HG02938 (cell line): ENCODE measurements around the gene YLPM1.

Source experiments
- ATAC-seq: cut with Tn5 transposase; IDR thresholded peaks from one replicate; pipeline ENCODE4 v1.9.1; 2021; ENCODE audit warnings: mild to moderate bottlenecking, moderate library complexity; ENCODE audit not compliant: unreplicated experiment

The YLPM1 gene

GRCh38 chr14:74785056-74785613 is 22.0 kb downstream of the YLPM1 start:
- ATAC-seq: no peak

- no peak for ATAC-seq
Observed at GRCh38 chr14:74786796-74787315, 23.7 kb downstream of the YLPM1 start.

DNA sequence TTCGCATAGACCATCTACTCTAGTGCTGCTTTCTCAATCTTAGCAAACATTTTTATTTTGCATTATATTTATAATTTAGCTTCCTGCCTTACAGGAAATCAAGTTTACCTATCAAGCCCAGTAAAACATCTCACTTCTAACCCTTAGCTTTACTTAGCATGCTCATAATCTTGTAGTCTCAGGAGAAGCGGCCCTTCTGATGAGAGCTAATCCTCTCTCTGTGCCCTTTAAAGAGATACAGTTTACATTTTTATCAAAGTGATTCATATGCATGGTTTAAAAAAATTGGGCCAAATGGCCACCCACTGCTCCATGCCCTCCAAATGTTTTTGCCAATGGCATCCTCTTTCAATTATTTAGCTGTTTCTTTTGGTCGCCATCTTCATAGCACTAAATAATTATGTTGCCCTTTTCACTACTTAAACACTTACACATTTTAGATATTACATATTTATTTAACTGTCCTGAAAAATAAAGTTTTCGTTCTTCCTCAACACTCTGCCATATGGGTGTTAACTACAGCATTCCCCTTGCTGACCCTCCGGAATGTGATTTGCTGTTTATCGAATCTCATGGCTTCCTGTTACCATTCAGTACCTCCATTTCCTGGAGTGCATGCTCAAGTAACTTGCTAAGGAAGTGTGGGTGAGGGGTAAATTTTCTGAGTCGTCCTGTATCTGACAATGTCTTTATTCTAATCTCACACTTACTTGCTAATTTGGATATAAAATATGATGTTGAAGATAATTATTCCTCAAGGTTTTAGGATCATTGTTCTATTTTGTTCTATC is 29.3 kb downstream of the YLPM1 start:
- no peak for ATAC-seq

- ATAC-seq: no peak
Observed at GRCh38 chr14:74793506-74794155, 30.5 kb downstream of the YLPM1 start.

DNA sequence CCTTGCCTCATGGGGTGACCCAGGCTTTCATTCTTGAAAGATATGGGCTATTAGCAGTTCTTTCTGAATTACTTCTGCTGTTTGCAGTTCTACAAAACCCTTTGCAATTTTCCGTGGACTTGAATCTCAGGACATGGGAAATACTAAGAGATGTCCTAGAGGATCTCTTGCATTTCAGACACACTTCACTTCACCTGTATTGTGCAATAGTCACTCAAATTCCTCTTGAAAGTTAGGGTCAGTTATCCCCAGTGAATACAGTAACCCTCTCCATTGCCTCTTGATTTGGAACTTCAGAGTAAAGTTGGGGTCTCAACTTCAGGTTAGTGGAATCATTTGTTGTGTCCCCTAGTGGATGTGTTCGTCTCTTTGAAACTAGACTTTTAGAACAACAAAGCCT is 31.8 kb downstream of the YLPM1 start:
- no peak for ATAC-seq

- ATAC-seq: no peak
Observed at GRCh38 chr14:74799765-74800164, 36.6 kb downstream of the YLPM1 start.

- no peak for ATAC-seq
Observed at GRCh38 chr14:74800780-74801179, 37.7 kb downstream of the YLPM1 start.

DNA sequence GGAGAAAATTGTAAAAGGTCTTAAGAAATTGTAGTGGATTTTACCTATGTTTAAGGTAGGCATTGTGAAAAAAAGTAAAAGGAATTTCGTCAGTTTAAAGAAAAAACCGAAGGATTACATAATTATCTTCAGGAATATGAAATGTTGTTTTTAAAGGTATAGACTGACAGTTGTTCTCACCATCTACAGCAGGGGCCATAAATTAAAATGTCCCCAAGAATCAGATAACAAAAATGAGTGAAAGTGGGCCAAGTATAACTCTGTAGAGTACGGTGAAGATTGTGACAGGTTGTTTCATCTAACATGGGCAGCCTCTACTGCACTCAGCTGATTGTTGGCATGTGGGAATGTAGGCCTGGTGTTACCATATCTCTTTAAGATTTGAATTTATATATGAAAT is 38.3 kb downstream of the YLPM1 start:
- ATAC-seq: no peak

- no peak for ATAC-seq
Observed at GRCh38 chr14:74804219-74804825, 41.2 kb downstream of the YLPM1 start.

DNA sequence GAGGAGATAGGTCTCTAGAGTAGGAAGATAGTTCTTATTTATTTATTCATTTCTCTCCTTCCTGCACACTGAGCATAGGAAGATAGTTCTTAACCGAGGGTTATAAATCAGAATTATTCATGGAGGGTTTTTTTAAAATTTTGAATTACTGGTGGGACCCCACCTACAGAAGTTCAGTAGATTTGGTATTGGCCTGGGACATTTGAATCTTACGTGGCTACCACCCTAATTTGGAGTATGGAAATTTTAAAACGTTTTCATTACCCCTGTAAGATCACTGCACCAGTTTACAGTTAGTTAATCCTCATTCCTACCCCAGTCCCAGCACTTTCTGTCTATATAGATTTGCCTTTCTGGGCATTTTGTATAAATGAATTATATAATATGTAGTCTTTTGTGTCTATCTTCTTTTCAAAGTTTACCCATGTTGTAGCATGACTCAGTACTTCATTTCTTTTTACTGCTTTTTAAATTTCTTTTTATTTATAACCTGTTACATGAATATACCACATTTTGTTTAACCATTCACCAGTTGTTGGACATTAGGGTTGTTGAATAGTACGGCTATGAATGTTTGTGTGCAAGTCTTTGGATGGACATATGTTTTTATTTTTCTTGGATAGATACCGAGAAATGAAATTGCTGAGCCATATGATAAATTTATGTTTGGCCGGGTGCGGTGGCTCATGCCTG is 44.9 kb downstream of the YLPM1 start:
- no peak for ATAC-seq

DNA sequence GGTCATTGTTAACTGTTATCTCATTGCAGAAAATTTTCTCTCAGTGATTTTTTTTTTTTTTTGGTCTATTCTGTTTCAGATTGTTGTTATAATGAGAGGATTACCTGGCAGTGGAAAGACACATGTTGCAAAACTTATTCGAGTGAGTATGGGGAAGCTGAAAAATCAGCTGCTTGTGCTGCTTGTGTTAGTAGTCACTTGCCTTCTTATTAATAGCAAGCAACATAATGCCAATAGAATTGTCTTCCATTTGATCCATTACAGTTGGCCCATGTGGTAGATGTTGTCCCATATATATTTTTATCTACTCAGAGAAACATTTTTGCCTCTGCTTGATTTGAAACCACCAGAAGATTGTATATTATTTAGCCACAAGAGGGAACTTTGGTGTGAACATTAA is 53.0 kb downstream of the YLPM1 start:
- no peak for ATAC-seq

- no peak for ATAC-seq
Observed at GRCh38 chr14:74820288-74820687, 57.2 kb downstream of the YLPM1 start.

DNA sequence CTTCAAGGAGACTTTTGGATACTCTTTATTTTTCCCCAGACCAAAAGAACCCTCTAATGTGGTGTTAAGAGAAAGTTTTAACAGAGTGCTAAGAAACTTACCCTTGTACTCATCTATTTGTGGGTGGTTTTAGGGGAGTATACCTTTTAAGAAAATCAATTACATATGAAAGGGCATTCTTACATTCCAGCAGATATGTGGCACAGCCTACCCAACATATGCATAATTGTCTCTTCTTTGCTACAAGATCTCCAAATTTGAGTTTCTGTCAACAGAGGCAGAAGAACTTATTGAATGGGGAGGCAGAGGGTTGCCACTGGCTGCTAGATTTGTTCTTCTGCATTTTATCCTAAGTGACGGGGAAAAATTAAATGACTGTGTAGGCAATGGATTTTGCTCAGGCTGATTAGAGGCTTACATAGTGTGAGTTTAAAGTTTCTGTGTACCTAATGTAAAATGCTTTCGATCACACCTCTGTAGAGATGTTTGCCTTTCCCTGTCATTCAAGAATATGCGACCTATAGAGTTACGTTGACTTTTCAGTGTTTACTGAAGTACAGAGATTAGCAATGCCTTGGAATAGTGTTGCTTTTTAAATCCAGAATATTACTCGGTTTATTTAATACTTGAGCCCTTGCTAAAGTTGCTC is 58.3 kb downstream of the YLPM1 start:
- ATAC-seq: no peak

DNA sequence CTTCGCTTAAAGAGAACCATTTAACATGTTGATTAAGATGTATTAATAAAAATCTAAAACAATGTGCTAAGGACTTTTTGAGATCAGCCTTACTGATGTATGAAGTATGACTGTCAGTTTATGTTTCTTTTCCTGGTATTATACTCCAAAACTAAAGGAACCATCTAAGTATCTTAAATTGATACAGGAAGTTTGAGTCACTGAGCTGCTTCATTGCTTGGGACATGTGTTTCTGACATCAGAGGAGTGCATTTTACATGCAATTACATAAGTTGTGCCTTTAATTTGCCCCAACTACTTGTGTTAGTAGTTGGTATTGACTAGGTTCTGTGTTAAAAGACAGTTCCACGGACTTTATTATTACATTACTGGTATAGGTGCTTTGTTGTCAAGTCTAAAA is 61.9 kb downstream of the YLPM1 start:
- no peak for ATAC-seq

DNA sequence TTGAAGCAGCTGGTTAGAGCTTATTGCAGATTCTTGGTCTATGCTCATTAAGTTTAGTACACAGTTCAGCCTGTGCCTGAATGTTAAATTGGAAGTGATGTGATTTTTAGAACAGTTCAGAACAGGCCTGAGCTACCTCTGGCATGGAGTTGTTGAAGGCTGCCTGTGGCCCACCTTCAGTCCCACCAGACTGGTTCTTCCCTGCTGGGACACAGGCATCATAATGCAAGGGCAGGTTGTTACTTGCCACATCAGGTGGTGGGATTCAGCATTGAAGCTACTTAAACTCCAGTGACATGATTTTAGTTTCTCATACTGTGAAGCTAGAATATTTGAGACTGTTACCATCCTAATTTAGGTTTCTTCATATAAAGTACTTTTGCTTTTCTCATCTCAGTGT is 63.5 kb downstream of the YLPM1 start:
- no peak for ATAC-seq

GRCh38 chr14:74829251-74829650 is 66.1 kb downstream of the YLPM1 start:
- no peak for ATAC-seq

- no peak for ATAC-seq
Observed at GRCh38 chr14:74832849-74833248, 69.7 kb downstream of the YLPM1 start.

- no peak for ATAC-seq
Observed at GRCh38 chr14:74834692-74835392, 71.7 kb downstream of the YLPM1 start.

DNA sequence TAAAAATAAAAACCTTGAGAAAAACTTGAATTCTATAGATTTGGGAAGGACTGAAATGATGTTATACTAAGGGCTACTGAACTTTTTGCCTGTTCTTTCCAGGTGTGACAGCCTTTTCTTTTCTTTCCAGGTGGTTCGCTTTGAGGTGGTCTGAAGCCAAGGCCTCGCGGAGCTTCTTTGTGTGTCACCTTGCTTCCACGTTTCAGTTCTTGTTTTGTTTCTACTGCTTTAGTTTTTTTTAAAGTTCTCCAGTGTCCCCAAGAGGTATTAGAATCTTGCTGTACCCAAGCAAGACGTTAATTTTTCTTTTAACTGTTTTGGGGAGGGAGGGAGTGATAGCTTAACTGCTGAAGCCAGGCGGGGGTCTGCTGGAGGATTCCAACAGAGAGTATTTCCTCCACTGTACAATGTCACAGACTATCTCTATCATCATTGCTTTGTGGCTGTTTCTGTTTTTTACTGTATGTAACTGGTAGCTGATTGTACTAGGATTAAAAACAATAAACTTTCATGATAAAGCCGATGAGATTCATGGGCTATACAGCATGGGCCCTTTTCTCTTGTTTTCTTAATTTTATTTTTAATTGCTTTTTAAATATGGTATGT is 72.6 kb downstream of the YLPM1 start:
- ATAC-seq: no peak
